Right lobe of liver (tissue), 4 donors: ENCODE data around the gene NIT1.

Experiments
- CTCF ChIP-seq, 4 donors: fragments of 200-600 bp in 3 of 4; fragments of 450-650 bp in 1 of 4; IDR thresholded peaks; one replicate each; pipeline versions ENCODE4 v1.5.1 to v1.8.0; 2016 to 2022; ENCODE audit warnings: antibody characterized with exemption in 4 of 4, mild to moderate bottlenecking in 2 of 4
- POLR2A ChIP-seq: fragments of 450-650 bp; IDR thresholded peaks from one replicate; pipeline ENCODE4 v1.6.1; 2017; ENCODE audit warnings: antibody characterized with exemption, mild to moderate bottlenecking
- donor health status: DM: no; HTN: no; CAD: no.
- donor health status: DM: no; HTN: no; CAD: no.
- donor health status: DM: no; HTN: yes; CAD: no.

GRCh38 chr1:161090617-161091016 is 27.3 kb upstream of the NIT1 start:
- TF ChIP-seq CTCF (IDR thresholded peaks at IDR 0.05) (no peak), POLR2A (no peak)
